HUES48 (cell line): ENCODE results near the gene PLXNA2.

Experiments used
- H3K27ac ChIP-seq: one replicate; pipeline ENCODE4 v1.7.0; 2013; ENCODE audit warnings: low read depth, low read length, inconsistent platforms
- H3K27me3 ChIP-seq: 2 replicates; pipeline ENCODE4 v1.6.1; 2013; ENCODE audit warnings: mild to moderate bottlenecking, low read length; ENCODE audit not compliant: control insufficient read depth, insufficient read depth
- H3K36me3 ChIP-seq: 2 replicates; pipeline ENCODE4 v1.6.1; 2013; ENCODE audit warnings: low read length; ENCODE audit not compliant: control insufficient read depth, insufficient read depth
- H3K4me1 ChIP-seq: 2 replicates; pipeline ENCODE4 v1.6.1; 2013; ENCODE audit warnings: mild to moderate bottlenecking, low read length; ENCODE audit not compliant: control insufficient read depth, insufficient read depth
- H3K4me3 ChIP-seq: 2 replicates; pipeline ENCODE4 v1.5.1; 2013; ENCODE audit warnings: mild to moderate bottlenecking, low read depth, low read length
- H3K9ac ChIP-seq: 2 replicates; pipeline ENCODE4 v1.6.1; 2013; ENCODE audit warnings: mild to moderate bottlenecking, low read depth, low read length, moderate library complexity
- H3K9me3 ChIP-seq: 2 replicates; pipeline ENCODE4 v1.6.1; 2013; ENCODE audit warnings: low read length; ENCODE audit not compliant: control insufficient read depth, insufficient read depth

Gene PLXNA2

GRCh38 chr1:207997486-207998268, 246.5 kb downstream of the PLXNA2 start:
- Histone ChIP-seq H3K27ac (no peak overlapping the region), H3K9ac (no peak overlapping the region), H3K4me1 (peaks cover 15% of the 10 kb centered on the region; the same call in 1 of the 2 replicates), H3K27me3 (no peaks in the 10 kb centered on the region; the same call in 1 of the 2 replicates), H3K9me3 (no peaks in the 10 kb centered on the region), H3K36me3 (no peaks in the 10 kb centered on the region), H3K4me3 (no peak overlapping the region)

DNA sequence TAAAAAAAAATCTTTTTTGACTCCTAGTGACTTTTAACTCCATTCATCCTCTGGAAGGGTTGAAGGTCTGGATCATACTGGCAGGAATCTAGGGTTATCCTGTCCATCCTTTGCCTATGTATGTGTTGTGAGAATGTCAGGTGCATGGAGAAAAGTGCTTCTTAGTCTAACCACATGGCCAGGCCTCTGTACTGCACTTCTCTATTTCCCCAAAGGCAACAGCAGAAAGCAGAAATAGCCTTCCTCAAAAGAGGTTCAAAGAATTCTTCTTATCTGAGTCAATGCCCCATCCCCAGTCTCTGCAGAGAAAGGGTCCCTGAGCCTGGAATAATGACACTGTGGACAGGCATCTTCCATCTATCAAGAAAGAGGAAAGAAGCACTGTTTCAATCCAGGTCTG, 247.5 kb downstream of the PLXNA2 start:
- Histone ChIP-seq H3K9ac (no peak overlapping the region), H3K4me1 (peaks cover 15% of the 10 kb centered on the region; the same call in 1 of the 2 replicates), H3K9me3 (no peaks in the 10 kb centered on the region), H3K4me3 (no peak overlapping the region), H3K27me3 (no peaks in the 10 kb centered on the region; the same call in 1 of the 2 replicates), H3K36me3 (no peaks in the 10 kb centered on the region), H3K27ac (no peak overlapping the region)

- Histone ChIP-seq H3K4me3 (no peak overlapping the region), H3K9ac (no peak overlapping the region), H3K4me1 (peaks cover 15% of the 10 kb centered on the region; the same call in 1 of the 2 replicates), H3K27me3 (no peaks in the 10 kb centered on the region; the same call in 1 of the 2 replicates), H3K9me3 (no peaks in the 10 kb centered on the region), H3K36me3 (no peaks in the 10 kb centered on the region), H3K27ac (no peak overlapping the region)
Observed at GRCh38 chr1:207995576-207995975, 248.6 kb downstream of the PLXNA2 start.

- no peak overlapping the region for H3K9ac ChIP-seq
- no peaks in the 10 kb centered on the region for H3K36me3 ChIP-seq
- H3K27me3 ChIP-seq: no peaks in the 10 kb centered on the region; the same call in 1 of the 2 replicates
- peaks cover 13% of the 10 kb centered on the region; the same call in 1 of the 2 replicates for H3K4me1 ChIP-seq
- H3K27ac ChIP-seq: no peak overlapping the region
- no peaks in the 10 kb centered on the region for H3K9me3 ChIP-seq
- H3K4me3 ChIP-seq: no peak overlapping the region
Observed at GRCh38 chr1:207993477-207994445, 250.4 kb downstream of the PLXNA2 start.

DNA sequence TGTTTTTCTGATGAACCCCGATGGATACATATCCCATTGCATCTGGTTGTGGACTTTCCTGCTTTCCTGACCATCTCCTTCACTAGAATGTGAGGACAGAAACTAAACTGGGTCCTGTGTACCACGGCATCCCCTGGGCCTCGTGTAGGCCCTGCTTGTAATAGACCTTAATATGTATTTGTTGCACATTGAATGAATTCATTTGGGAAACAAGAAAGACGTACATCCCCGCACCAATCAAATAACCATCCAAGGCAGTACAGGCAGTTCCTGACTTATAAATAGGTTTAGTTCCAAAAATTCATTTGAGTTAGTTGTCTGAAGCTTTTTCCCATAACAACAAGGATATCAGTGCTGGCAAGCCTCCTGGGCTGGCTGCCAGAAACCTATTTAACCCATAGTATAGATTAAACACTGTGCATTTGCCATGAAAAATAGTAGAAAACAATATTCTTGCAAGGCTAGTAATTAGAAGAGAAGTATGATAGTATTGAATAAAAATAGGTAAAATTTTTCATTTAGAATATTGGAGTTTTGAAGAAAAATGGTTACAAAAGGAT, 251.4 kb downstream of the PLXNA2 start:
- Histone ChIP-seq H3K27me3 (no peaks in the 10 kb centered on the region; the same call in 1 of the 2 replicates), H3K4me1 (0 out of 2 replicates have a peak, but pooled peaks cover 5% of the 10 kb centered on the region), H3K9ac (no peak overlapping the region), H3K9me3 (no peaks in the 10 kb centered on the region), H3K27ac (no peak overlapping the region), H3K36me3 (no peaks in the 10 kb centered on the region), H3K4me3 (no peak overlapping the region)

- Histone ChIP-seq H3K27ac (no peak overlapping the region), H3K27me3 (no peaks in the 10 kb centered on the region; the same call in 1 of the 2 replicates), H3K36me3 (no peaks in the 10 kb centered on the region), H3K4me3 (no peak overlapping the region), H3K9ac (no peak overlapping the region), H3K4me1 (0 out of 2 replicates have a peak, but pooled peaks cover 1% of the 10 kb centered on the region), H3K9me3 (no peaks in the 10 kb centered on the region)
Observed at GRCh38 chr1:207991583-207992026, 252.6 kb downstream of the PLXNA2 start.

DNA sequence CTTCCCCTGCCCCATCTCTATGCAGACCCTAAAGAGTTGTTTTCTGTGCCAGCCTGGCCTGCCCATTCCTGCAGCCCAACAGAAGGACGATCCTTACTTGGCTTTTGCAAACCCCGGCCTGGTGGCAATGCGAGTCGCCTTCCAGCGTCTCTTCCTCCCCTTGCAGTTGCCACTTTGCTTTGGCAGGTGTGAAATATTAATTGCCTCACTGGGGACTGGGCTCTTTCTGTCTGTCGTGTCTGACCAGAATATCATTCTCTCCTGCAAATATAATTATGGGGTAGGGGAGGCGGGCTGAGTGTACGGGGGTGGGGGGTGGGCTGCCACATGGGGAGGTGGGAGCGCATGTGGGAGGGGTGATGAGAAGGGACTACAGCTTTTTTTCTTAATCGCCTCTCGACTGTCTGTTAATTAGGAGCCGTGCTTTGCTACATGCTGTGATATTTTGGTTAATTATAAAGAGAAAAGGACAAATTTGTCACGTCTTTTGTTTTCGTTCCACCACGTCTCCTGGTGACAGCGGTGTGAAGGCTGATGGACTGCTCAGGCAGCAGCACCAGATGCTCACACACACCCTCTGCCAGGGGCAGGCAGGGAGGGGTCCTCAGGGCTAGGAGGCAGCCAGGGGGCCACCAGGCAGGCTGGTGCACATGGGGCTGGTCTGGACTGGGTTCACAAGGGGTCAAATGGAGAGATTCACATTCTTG, 253.2 kb downstream of the PLXNA2 start:
- Histone ChIP-seq H3K27ac (no peak overlapping the region), H3K9ac (no peak overlapping the region), H3K27me3 (no peaks in the 10 kb centered on the region), H3K36me3 (no peaks in the 10 kb centered on the region), H3K4me1 (no peaks in the 10 kb centered on the region), H3K4me3 (no peak overlapping the region), H3K9me3 (no peaks in the 10 kb centered on the region)

DNA sequence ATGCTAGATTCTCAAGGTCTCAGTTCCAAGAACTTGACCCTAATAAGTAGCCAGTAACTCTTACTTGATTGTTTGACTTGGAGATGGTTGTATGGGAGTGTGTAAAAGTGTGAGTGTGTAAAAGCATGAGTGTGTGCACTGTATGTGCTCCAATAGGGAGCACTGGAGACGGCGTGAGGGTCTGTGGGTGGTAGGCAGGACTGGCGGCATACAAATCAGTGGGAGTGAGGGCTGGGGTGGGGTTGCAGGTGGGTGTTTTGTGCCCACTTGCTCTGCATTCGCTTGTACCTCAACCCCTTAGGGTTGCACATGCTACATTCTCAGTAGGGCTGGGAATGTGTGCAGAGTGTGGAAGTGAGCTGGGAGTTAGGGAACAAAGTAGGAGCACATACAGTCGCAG, 253.7 kb downstream of the PLXNA2 start:
- Histone ChIP-seq H3K9me3 (no peaks in the 10 kb centered on the region), H3K27ac (no peak overlapping the region), H3K9ac (no peak overlapping the region)

GRCh38 chr1:207988326-207989165, 255.6 kb downstream of the PLXNA2 start:
- H3K36me3 ChIP-seq: no peaks in the 10 kb centered on the region
- H3K27ac ChIP-seq: no peak overlapping the region
- no peaks in the 10 kb centered on the region for H3K9me3 ChIP-seq
- no peak overlapping the region for H3K9ac ChIP-seq
- no peaks in the 10 kb centered on the region for H3K27me3 ChIP-seq
- no peaks in the 10 kb centered on the region for H3K4me1 ChIP-seq
- no peak overlapping the region for H3K4me3 ChIP-seq

More for the DNA sequence above, 253.7 kb downstream of the PLXNA2 start:
- H3K36me3 ChIP-seq: no peaks in the 10 kb centered on the region
- H3K27me3 ChIP-seq: no peaks in the 10 kb centered on the region
- no peak overlapping the region for H3K4me3 ChIP-seq
- H3K4me1 ChIP-seq: no peaks in the 10 kb centered on the region
